DMS 273 (cell line): ENCODE results near the gene ALOX12B.
"Not testable (repeated sequence)": the region's sequence is repeated elsewhere in the genome, so short reads cannot be mapped to it uniquely, and the experiment has no call there.

Experiments used
- DNase-seq: peaks from one replicate; lab custom pipeline; 2025; ENCODE audit not compliant: unreplicated experiment; lab: John Stamatoyannopoulos, UW

Gene ALOX12B

DNA sequence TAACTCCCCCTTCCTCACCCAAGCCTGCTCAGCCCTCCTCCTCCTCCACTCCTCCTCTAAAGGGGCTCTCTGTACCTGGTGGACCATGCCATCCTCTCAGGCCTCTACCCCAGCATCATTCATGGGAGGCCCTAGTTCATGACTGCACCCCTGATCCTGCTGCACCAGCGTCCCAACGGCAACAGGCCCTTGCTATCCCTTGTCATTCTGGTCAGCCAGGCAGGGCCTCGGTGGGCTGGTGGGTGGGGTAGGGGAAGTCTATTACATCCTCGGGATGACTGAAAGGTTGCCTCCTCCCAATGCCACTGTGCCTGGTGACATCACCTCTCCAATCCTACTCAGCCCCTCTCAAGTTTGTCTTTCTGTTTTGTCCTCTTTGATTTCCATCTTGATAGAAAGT is 19.7 kb downstream of the ALOX12B start:
- no peak for DNase-seq

GRCh38 chr17:8066841-8067775 is 20.4 kb downstream of the ALOX12B start:
- DNase-seq, result no peak

DNA sequence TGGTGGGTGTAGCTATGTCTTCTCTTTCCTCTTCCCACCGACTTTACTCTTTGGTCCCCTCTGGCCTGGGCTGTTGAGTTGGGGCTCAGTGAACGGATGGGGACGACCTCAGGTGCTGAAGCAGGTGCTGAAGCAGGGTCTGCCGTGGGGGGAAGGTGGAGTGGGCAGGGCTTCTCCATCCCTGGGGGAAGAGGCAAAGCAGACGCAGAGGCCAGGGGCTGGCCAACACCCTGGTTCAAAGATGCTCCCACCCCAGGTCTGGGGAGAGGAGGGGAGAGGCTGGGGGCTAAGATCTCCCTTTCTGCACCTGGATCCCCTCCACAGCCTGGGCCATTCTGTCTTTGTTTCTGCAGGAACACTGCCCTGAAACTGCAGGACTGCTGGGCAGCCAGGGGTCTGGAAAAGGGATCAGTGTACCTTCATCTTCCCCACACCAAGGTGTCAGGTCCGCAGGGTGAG is 22.9 kb downstream of the ALOX12B start:
- DNase-seq, result no peak

- DNase-seq, result no peak
Measured at GRCh38 chr17:8063761-8064534, 23.6 kb downstream of the ALOX12B start.

GRCh38 chr17:8062807-8063483 is 24.6 kb downstream of the ALOX12B start:
- no peak for DNase-seq

DNA sequence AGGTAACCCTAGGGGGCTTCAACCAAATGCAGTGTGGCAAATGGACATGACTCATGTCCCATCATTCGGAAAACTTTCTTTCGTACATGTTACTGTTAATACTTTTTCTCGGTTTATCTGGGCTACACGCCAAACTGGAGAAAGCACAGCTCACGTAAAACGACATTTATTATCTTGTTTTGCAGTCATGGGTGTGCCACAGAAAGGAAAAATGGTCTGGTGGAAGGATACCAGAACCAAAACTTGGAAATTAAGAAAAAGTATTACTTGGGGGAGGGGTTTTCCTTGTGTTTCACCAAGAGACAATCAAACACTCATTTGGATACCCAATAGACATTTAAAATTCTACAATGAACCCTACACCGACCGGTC is 25.1 kb downstream of the ALOX12B start:
- no peak for DNase-seq

DNA sequence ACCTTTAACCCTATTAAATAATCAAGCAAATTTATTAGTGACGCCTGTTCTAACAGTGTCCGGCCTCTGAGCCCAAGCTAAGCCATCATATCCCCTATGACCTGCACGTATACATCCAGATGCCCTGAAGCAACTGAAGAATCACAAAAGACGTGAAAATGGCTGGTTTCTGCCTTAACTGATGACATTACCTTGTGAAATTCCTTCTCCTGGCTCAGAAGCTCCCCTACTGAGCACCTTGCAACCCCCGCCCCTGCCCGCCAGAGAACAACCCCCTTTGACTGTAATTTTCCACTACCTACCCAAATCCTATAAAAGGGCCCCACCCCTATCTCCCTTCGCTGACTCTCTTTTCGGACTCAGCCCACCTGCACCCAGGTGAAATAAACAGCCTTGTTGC is 25.7 kb downstream of the ALOX12B start:
- not testable (repeated sequence) for DNase-seq

DNA sequence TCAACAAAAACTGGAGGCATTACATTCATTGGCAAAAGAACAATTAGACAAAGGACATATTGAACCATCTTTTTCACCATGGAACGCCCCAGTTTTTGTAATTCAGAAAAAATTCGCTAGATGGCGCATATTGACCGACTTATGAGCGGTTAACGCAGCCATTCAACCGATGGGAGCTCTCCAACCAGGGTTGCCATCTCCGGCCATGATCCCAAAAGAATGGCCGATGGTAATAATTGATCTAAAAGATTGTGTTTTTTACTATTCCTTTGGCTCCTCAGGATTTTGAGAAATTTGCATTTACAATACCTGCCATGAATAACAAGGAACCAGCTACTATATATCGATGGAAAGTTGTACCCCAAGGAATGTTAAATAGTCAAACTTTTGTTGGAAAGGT is 27.2 kb downstream of the ALOX12B start:
- DNase-seq, result peak; percentile 88

DNA sequence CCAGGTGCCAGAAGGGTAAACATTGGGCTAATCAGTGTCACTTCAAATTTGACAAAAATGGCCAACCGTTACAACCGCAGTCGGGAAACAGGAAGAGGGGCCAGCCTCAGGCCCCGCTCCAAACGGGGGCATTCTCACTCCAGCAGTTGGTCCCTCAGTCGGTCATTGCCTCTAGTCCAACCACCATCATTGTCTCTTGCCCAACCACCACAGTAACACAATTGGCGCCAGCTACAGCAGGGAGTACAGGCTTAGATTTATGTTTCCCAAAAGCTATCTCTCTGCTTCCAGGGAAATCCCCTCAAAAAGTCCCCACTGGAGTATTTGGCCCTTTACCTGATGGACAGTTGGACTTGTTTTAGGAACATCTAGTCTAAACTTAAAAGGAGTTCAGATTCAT is 28.4 kb downstream of the ALOX12B start:
- DNase-seq, result no peak

DNA sequence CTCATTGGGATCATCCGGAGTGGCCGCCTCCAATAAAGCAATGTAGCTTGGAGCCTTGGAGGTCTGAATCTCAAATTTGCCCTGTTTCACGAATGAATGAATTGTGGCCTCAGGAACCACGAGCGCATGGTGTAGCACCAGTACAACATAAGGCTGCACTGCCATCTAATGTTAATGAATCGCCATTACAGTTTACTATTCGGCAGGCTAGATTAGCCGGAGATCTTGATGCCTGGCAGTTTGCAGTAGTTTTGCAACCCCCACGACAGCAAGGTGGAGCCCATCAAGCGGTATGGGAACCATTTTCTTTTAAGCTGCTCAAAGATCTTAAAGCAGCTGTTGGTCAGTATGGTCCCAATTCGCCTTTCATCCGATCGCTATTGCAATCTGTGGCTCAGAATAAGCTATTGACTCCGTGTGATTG is 29.8 kb downstream of the ALOX12B start:
- peak; percentile 87 for DNase-seq

- no peak for DNase-seq
Measured at GRCh38 chr17:8056976-8057625, 30.4 kb downstream of the ALOX12B start.

- DNase-seq, result no peak
Measured at GRCh38 chr17:8056232-8056975, 31.1 kb downstream of the ALOX12B start.

GRCh38 chr17:8055851-8056231 is 31.7 kb downstream of the ALOX12B start:
- DNase-seq, result no peak

GRCh38 chr17:8053600-8053999 is 33.9 kb downstream of the ALOX12B start:
- no peak for DNase-seq

DNA sequence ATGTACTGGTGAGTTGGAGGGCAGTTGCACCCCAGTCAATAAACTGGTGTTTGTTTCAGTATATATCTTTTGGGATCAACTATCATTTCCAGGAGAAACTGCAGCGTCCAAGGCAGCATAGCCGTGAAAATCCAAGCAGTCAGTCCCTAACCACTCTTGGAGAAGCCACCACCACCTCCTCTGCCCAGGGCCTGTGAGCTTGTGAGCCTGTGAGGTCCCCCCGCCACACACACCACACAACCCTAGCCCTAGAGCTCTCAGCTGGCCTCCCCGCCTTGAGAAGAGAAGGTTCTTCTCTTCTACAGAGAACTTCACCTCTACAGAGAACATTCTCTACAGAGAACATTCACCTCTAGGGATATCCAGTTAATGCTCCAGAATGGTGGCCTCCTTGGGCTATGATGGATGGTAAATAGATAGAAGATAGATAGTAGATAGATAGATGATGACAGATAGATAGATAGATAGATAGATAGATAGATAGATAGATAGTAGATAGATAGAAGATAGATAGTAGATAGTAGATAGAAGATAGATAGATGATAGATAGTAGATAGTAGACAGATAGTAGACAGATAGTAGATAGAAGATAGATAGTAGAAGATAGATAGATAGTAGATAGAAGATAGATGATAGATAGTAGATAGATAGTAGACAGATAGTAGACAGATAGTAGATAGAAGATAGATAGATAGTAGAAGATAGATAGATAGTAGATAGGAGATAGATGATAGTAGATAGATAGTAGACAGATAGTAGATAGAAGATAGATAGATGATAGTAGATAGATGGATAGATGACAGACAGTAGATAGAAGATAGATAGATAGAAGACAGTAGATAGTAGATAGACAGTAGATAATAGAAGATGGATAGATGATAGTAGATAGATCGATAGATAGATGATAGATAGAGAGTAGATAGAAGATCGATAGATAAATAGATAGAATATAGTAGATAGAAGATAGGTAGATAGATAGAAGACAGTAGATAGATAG is 35.0 kb downstream of the ALOX12B start:
- DNase-seq, result no peak

GRCh38 chr17:8051831-8052230 is 35.7 kb downstream of the ALOX12B start:
- no peak for DNase-seq

GRCh38 chr17:8048736-8049135 is 38.8 kb downstream of the ALOX12B start:
- no peak for DNase-seq

DNA sequence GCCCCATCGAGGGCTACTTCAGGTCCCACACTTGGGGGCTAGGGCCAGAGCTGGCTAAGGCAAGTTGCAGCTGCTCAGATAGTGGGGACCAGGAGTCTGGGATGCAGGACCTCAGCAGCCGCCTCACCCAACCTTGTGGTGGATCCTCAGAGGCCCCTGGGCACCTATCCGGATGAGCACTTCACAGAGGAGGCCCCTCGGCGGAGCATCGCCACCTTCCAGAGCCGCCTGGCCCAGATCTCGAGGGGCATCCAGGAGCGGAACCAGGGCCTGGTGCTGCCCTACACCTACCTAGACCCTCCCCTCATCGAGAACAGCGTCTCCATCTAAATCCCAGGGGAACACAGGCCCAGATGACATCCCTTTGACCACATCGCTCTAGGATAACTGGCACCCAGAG is 39.3 kb downstream of the ALOX12B start:
- DNase-seq, result no peak

DNA sequence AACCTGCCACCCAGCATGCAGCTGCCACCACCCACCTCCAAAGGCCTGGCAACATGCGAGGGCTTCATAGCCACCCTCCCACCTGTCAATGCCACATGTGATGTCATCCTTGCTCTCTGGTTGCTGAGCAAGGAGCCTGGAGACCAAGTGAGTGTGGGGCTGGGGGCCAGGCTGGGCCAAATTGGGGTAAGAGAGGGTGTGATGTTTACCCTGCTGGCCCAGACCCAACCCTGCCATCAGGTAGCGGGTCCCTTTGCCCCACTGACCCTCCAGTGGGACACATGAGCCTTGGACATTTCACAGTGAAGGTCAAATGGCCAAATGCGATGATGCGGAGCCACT is 39.8 kb downstream of the ALOX12B start:
- no peak for DNase-seq
